Upper lobe of left lung (tissue), 6 donors: ENCODE measurements around the gene GRIK4. TPM values are rescaled to one million over a fixed set of nuclear protein-coding genes. Genes with fewer than 3 reads are reported as not detected.

Experiments used
- ATAC-seq, 2 donors: fragments of 200-7000 bp; cut with Tn5 transposase; one replicate each; pipeline ENCODE4 v1.9.1; 2022; ENCODE audit warnings: mild to moderate bottlenecking in 2 of 2, moderate library complexity in 2 of 2; ENCODE audit not compliant: low FRiP score in 2 of 2
- DNase-seq, 2 donors: peaks; one replicate each; pipeline ENCODE4 v3.0.0-alpha.2; 2019 to 2020
- H3K27ac ChIP-seq, 4 donors: fragments of 200-600 bp; sonication (generic); one replicate each; pipeline ENCODE4 v1.5.1; 2016 to 2019
- H3K27me3 ChIP-seq, 4 donors: fragments of 200-600 bp; sonication (generic); one replicate each; pipeline ENCODE4 v1.5.1; 2017 to 2019
- H3K36me3 ChIP-seq, 4 donors: fragments of 200-600 bp; sonication (generic); one replicate each; pipeline ENCODE4 v1.5.1; 2016 to 2019
- H3K4me1 ChIP-seq, 4 donors: fragments of 200-600 bp; sonication (generic); one replicate each; pipeline ENCODE4 v1.5.1; 2018 to 2019
- H3K4me3 ChIP-seq, 4 donors: fragments of 200-600 bp; sonication (generic); one replicate each; pipeline ENCODE4 v1.5.1; 2017 to 2019; ENCODE audit warnings: mild to moderate bottlenecking in 2 of 4, moderate library complexity in 1 of 4
- H3K9me3 ChIP-seq, 4 donors: fragments of 200-600 bp; sonication (generic); one replicate each; pipeline ENCODE4 v1.5.1; 2018 to 2019
- CTCF ChIP-seq, 6 experiments: fragments of 450-650 bp in 4 of 6; fragments of 200-600 bp in 2 of 6; sonication (generic) in 2 of 6; IDR thresholded peaks; one replicate each; pipeline ENCODE4 v1.5.1; 2016 to 2019; ENCODE audit warnings: antibody characterized with exemption in 6 of 6
- EP300 ChIP-seq, 4 donors: sonication (generic); formaldehyde crosslinking; IDR thresholded peaks; one replicate each; pipeline ENCODE4 v1.5.1; 2017; ENCODE audit warnings: antibody characterized with exemption in 4 of 4, control low read depth in 2 of 4
- POLR2A ChIP-seq, 4 donors: fragments of 450-650 bp; IDR thresholded peaks; one replicate each; pipeline ENCODE4 v1.5.1; 2016 to 2017; ENCODE audit warnings: antibody characterized with exemption in 4 of 4, mild to moderate bottlenecking in 2 of 4
- POLR2AphosphoS5 ChIP-seq, 2 donors: sonication (generic); formaldehyde crosslinking; IDR thresholded peaks; one replicate each; pipeline ENCODE4 v1.5.1; 2017; ENCODE audit warnings: antibody characterized with exemption in 2 of 2
- WGBS, 2 donors: methylation state at CpG; one replicate each; pipeline ENCODE4 v1.1.5; 2017 to 2018; 5-methylcytosine and 5-hydroxymethylcytosine counted together
- total RNA-seq, 6 donors: library from RNA; depleted of rRNA in 4 of 6; stranded (reverse); fragments of >200 nt in 4 of 6; gene quantifications; one replicate each; pipeline versions ENCODE4 v1.1.0 to v1.2.1, GENCODE V29; 2016 to 2021
- donor health status: DM: no; HTN: no; CAD: no; lungs with moderate emphysema.
- donor health status: DM: no; HTN: yes; CAD: no; lungs with severe emphysema.

Gene GRIK4
- total RNA-seq, 6 donors from 2014 or later: 0.30 to 8.4 (median 0.78) TPM

GRCh38 chr11:120878781-120879180 lies 367.2 kb downstream of the GRIK4 start:
- H3K4me1 ChIP-seq: no peaks in the 10 kb centered on the region
- ATAC-seq (no peak), DNase-seq (no peak)
- 82 to 91% methylated on average over 6 of the region's 6 CpGs for WGBS, 2 donors
- no peaks in the 10 kb centered on the region for H3K36me3 ChIP-seq
- TF ChIP-seq EP300 (IDR thresholded peaks at IDR 0.05) (no peak), POLR2AphosphoS5 (IDR thresholded peaks at IDR 0.05) (no peak), POLR2A (IDR thresholded peaks at IDR 0.05) (no peak), CTCF (IDR thresholded peaks at IDR 0.05) (no peak)
- H3K27ac ChIP-seq: no peak overlapping the region
- no peaks in the 10 kb centered on the region for H3K27me3 ChIP-seq
- no peak overlapping the region for H3K4me3 ChIP-seq
- no peaks in the 10 kb centered on the region for H3K9me3 ChIP-seq

DNA sequence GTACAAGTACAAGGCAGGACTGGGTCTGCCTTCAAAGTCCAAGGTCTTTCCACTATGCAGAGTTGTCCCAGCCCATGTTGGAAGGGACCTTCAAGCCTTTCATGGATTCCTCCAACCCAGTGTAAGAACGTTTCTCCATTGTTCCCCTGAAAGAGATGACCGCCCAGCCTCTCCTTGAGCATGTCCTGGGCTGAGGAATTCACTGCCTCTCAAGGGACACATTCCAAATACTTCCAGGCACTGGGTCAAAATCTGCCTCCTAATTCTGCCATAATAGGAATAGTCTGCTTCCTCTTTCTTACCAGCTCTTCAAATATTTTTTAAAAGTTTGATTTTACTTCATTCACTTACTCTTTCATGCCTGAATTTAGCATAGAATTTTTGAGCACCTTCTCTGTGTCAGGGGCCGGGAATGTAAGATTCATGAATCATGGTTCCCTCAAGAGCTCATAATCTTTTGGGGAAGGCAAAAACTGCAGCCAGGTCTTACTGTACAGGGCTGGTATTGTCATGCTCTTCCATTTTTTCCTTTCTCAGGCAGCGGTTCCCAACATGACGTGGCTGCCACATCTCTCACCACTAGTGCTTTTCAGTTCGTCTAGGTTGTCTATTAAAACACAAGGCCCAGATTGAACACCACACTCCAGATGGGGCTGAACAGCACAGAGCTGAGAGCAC lies 369.1 kb downstream of the GRIK4 start:
- no peak for ATAC-seq
- DNase-seq: no peak
- Histone ChIP-seq H3K27ac (no peak overlapping the region), H3K9me3 (no peaks in the 10 kb centered on the region), H3K4me1 (no peaks in the 10 kb centered on the region), H3K27me3 (no peaks in the 10 kb centered on the region), H3K4me3 (no peak overlapping the region), H3K36me3 (no peaks in the 10 kb centered on the region)
- 75 to 84% methylated on average over 6 of the region's 6 CpGs for WGBS, 2 donors
- TF ChIP-seq POLR2A (IDR thresholded peaks at IDR 0.05) (no peak), EP300 (IDR thresholded peaks at IDR 0.05) (no peak), POLR2AphosphoS5 (IDR thresholded peaks at IDR 0.05) (no peak), CTCF (IDR thresholded peaks at IDR 0.05) (no peak)

- no peaks in the 10 kb centered on the region for H3K9me3 ChIP-seq
- no peak for ATAC-seq
- no peak for DNase-seq
- H3K4me1 ChIP-seq: no peaks in the 10 kb centered on the region
- H3K27ac ChIP-seq: no peak overlapping the region
- no peaks in the 10 kb centered on the region for H3K36me3 ChIP-seq
- WGBS, 2 donors: 79 to 82% methylated on average over 4 of the region's 4 CpGs
- TF ChIP-seq POLR2A (IDR thresholded peaks at IDR 0.05) (no peak), POLR2AphosphoS5 (IDR thresholded peaks at IDR 0.05) (no peak), CTCF (IDR thresholded peaks at IDR 0.05) (no peak), EP300 (IDR thresholded peaks at IDR 0.05) (no peak)
- no peaks in the 10 kb centered on the region for H3K27me3 ChIP-seq
- H3K4me3 ChIP-seq: no peak overlapping the region
These were observed 370.0 kb downstream of the GRIK4 start for GRCh38 chr11:120881596-120881995.

GRCh38 chr11:120882175-120882574 lies 370.6 kb downstream of the GRIK4 start:
- TF ChIP-seq POLR2AphosphoS5 (IDR thresholded peaks at IDR 0.05) (no peak), CTCF (IDR thresholded peaks at IDR 0.05) (no peak), EP300 (IDR thresholded peaks at IDR 0.05) (no peak), POLR2A (IDR thresholded peaks at IDR 0.05) (no peak)
- Histone ChIP-seq H3K36me3 (no peaks in the 10 kb centered on the region), H3K4me1 (no peaks in the 10 kb centered on the region), H3K27ac (no peak overlapping the region), H3K4me3 (no peak overlapping the region), H3K27me3 (no peaks in the 10 kb centered on the region), H3K9me3 (no peaks in the 10 kb centered on the region)
- DNase-seq: no peak
- WGBS, 2 donors: 70 to 72% methylated on average over 7 of the region's 7 CpGs
- no peak for ATAC-seq
